Measurements from ENCODE around the gene PAK6.

Gene PAK6

GRCh38 chr15:40316931-40317330, 78.1 kb downstream of the PAK6 start:
- DNase-seq (ENCODE audit: low read depth), result peak; percentile 28
- no peak overlapping the region for H3K4me3 ChIP-seq (ENCODE audit: low read length)
- TF ChIP-seq CTCF (IDR thresholded peaks at IDR 0.05; ENCODE audit: insufficient read depth, low read depth, low read length, missing control alignments), result no peak

GRCh38 chr15:40317580-40317979, 78.7 kb downstream of the PAK6 start:
- H3K4me3 ChIP-seq (ENCODE audit: low read length), result no peak overlapping the region
- TF ChIP-seq CTCF (IDR thresholded peaks at IDR 0.05; ENCODE audit: insufficient read depth, low read depth, low read length, missing control alignments), result no peak
- no peak for DNase-seq (ENCODE audit: low read depth)

GRCh38 chr15:40320409-40320808, 81.5 kb downstream of the PAK6 start:
- no peak for DNase-seq (ENCODE audit: low read depth)
- no peak for TF ChIP-seq CTCF (IDR thresholded peaks at IDR 0.05; ENCODE audit: insufficient read depth, low read depth, low read length, missing control alignments)
- no peak overlapping the region for H3K4me3 ChIP-seq (ENCODE audit: low read length)

- peak; percentile 67 for DNase-seq (ENCODE audit: low read depth)
- TF ChIP-seq CTCF (IDR thresholded peaks at IDR 0.05; ENCODE audit: insufficient read depth, low read depth, low read length, missing control alignments), result peak; percentile 89
- no peak overlapping the region for H3K4me3 ChIP-seq (ENCODE audit: low read length)
Observed at GRCh38 chr15:40320931-40321371, 82.1 kb downstream of the PAK6 start.

- no peak for TF ChIP-seq CTCF (IDR thresholded peaks at IDR 0.05; ENCODE audit: insufficient read depth, low read depth, low read length, missing control alignments)
- no peak for DNase-seq (ENCODE audit: low read depth)
- peak overlapping the region; percentile 47 for H3K4me3 ChIP-seq (ENCODE audit: low read length)
Observed at GRCh38 chr15:40322531-40323238, 83.8 kb downstream of the PAK6 start.

- peak; percentile 24 for TF ChIP-seq CTCF (IDR thresholded peaks at IDR 0.05; ENCODE audit: insufficient read depth, low read depth, low read length, missing control alignments)
- DNase-seq (ENCODE audit: low read depth), result peak; percentile 87
- peak within 1 kb of the TSS; percentile 53 for H3K4me3 ChIP-seq (ENCODE audit: low read length)
Observed at GRCh38 chr15:40323239-40323952, 84.5 kb downstream of the PAK6 start, which contains the start of gene INAFM2. Gene INAFM2, plus strand, starts transcription at chr15:40323692. Its CDS starts 364 bp downstream, at chr15:40324056.

Data from epithelial cell of esophagus (primary cell).